H1 (cell line): ENCODE data around the gene SLIT3. TPM values are rescaled to one million over a fixed set of nuclear protein-coding genes. Genes with fewer than 3 reads are reported as not detected.

Experiments
- JUN ChIP-seq: IDR thresholded peaks from 2 replicates; pipeline ENCODE4 v1.6.1; 2011; ENCODE audit warnings: low read depth, mild to moderate bottlenecking, improper control_type of control experiment, low read length
- polyA plus RNA-seq, 7 experiments: library from polyadenylated mRNA; depleted of rRNA in 3 of 7; stranded (reverse) in 5 of 7; unstranded in 2 of 7; fragments of >200 nt in 5 of 7; fragments of 200-250 nt in 2 of 7; gene quantifications; 1 replicate in 5 of 7; 2 replicates in 1 of 7; 4 replicates in 1 of 7; pipeline versions ENCODE4 v1.2.1 to v1.2.3, GENCODE V29; 2011 to 2013; ENCODE audit warnings: missing spikeins in 2 of 7, mixed read lengths in 2 of 7
- total RNA-seq: library from RNA; stranded (reverse); fragmentation: NEBNext Ultra II Directional; extraction: Animal tissue kit (Norgen Biotek cat#: 25700); gene quantifications from 2 replicates; pipeline ENCODE4 v1.2.1, GENCODE V29; 2021

SLIT3 gene
- total and polyA plus RNA-seq, 2 of the 8 experiments (the other 6 are each of a cell fraction or from before 2014, with no cell fraction given), result 1.1 to 1.2 TPM

- TF ChIP-seq JUN, result no peak
Measured at GRCh38 chr5:168870910-168871309, 430.0 kb downstream of the SLIT3 start (continued).
